Cardiac fibroblast (primary cell): Measurements from ENCODE around the gene SUCLG1.
"Not testable (repeated sequence)": the region's sequence is repeated elsewhere in the genome, so short reads cannot be mapped to it uniquely, and the experiment has no call there.

Experiments used
- DNase-seq, 2 donors: peaks; one replicate each; pipeline versions ENCODE4 v3.0.0 to v3.0.0-alpha.2; 2010; ENCODE audit warnings: low read depth in 2 of 2
- H3K4me3 ChIP-seq, 2 donors: replicated peaks in 1 of 2; 1 replicate in 1 of 2; 2 replicates in 1 of 2; pipeline ENCODE4 v1.5.1; 2011; ENCODE audit warnings: low read depth in 2 of 2, low read length in 2 of 2, mild to moderate bottlenecking in 2 of 2, moderate library complexity in 1 of 2
- TF ChIP-seq, protein P1 (sequence below): IDR thresholded peaks from one replicate; pipeline ENCODE4 v1.5.1; 2011; ENCODE audit warnings: low read depth, mild to moderate bottlenecking, low read length, inconsistent platforms

SUCLG1 gene

DNA sequence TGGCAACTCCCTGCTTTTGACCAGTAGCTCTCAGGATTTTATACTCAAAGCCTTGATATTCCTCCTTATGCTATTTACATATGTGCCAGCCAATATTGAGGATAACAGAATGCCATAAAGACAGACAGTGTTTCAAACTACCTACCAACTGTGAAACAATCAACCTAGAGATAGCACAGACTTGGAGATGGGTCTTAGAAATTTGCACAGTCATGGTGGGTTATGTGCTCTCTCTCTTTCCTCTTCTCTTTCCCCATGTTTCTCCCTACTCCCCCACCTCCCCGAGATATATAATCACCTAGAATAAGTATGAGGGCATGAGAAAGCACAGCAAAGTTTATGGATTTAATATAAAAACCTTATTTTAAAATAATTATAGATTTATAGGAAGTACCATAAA, 24.2 kb upstream of the SUCLG1 start:
- no peak overlapping the region for H3K4me3 ChIP-seq
- no peak for DNase-seq
- TF ChIP-seq, protein P1, sequence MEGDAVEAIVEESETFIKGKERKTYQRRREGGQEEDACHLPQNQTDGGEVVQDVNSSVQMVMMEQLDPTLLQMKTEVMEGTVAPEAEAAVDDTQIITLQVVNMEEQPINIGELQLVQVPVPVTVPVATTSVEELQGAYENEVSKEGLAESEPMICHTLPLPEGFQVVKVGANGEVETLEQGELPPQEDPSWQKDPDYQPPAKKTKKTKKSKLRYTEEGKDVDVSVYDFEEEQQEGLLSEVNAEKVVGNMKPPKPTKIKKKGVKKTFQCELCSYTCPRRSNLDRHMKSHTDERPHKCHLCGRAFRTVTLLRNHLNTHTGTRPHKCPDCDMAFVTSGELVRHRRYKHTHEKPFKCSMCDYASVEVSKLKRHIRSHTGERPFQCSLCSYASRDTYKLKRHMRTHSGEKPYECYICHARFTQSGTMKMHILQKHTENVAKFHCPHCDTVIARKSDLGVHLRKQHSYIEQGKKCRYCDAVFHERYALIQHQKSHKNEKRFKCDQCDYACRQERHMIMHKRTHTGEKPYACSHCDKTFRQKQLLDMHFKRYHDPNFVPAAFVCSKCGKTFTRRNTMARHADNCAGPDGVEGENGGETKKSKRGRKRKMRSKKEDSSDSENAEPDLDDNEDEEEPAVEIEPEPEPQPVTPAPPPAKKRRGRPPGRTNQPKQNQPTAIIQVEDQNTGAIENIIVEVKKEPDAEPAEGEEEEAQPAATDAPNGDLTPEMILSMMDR = no peak

DNA sequence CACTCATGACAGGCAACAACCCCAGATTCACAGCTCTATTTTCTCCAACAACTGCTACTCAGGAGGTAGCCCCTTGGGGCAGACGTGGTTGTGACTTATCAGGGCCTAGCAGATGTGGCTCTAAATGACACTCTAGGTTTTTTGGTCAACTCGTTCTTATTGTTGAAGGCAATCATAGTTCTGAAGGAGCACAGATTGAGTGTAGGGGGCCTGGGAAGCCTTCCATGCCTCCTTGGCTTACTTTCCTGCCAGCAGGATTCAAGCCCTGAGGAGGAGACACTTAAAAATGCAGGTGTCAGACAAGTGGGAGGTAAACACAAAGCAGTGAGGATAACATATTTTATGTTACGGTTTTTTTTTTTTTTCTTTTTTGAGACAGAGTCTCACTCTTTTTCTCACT, 23.5 kb upstream of the SUCLG1 start:
- TF ChIP-seq, protein P1 = no peak

DNA sequence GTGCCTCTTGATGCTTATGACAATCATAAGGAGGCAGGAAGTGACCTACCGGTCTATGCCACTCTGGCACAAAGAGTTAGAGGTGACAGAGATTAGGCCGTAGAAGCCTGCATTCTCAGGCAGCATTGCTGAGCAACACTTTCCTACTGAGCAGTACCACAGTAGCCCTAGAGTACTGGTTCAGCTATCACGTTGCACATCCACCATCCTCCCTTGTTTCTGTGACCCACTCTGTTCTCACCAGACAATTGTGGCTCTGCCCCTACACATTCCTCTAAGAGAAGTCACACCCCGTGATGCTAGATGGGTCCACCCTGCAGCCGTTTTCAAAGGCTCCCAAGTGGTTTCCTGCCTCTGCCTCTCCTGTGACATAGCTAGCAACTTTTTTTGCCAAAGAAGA, 22.6 kb upstream of the SUCLG1 start:
- peak; percentile 52 to 84 for DNase-seq
- TF ChIP-seq, protein P1 = no peak

More for the DNA sequence above, 23.5 kb upstream of the SUCLG1 start:
- H3K4me3 ChIP-seq = no peak overlapping the region
- DNase-seq = no peak

DNA sequence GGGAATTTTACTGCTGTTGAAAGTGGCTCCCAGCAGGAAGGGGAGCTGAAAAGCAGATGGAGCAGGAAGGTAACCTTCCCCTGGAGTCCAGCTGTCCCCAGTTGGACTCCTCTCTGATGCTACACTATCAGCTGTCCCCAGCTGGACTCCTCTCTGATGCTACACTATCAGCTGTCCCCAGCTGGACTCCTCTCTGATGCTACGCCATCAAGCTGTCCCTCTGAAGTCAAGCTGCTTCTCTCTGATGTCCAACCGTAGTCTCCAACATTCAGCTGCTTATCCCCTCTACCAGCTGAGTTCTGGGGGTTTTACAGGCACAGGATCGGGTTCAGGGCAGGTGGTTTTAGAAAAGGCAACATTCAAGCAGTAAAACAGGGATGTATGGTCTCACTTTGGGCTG, 19.8 kb upstream of the SUCLG1 start:
- TF ChIP-seq, protein P1 = no peak
- H3K4me3 ChIP-seq = no peak overlapping the region
- DNase-seq = no peak

More for the DNA sequence above, 22.6 kb upstream of the SUCLG1 start:
- no peak overlapping the region for H3K4me3 ChIP-seq

DNA sequence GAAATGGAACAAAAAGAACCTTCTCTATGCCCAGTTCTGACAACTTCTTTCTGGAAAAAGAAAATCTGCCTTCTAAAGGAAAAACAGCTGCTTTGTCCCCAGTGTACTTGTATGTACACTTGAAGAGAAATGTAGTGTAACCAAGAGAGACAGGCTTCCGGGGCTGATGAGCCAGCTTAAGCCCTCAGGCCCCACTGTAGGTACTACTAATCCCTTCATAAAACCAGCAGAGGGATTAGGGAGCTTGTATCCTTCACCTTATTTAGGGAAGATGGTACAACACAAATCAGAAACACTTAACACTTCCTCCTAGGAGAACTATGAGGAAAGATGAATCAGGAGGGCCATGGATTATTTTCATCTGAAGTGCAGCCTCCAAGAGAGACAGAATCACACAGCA, 18.8 kb upstream of the SUCLG1 start:
- DNase-seq = no peak
- TF ChIP-seq, protein P1 = no peak
- no peak overlapping the region for H3K4me3 ChIP-seq

DNA sequence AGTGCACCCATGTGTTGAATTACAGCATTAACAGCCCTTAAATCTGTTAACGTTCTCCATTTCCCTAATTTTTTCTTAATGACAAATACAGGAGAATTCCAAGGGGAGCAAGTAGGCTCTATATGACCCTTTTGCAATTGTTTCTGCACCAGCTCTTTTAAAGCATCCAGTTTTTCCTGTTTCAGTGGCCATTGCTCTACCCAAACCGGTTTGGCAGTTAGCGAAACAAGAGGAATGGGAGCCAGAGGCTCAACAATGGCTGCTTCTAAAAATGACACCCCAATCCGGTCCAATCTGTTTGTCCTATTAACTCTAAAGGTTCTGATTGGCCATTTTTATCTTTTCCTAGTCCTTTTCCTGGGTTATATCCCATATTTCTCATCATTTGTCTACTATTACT, 15.1 kb upstream of the SUCLG1 start:
- TF ChIP-seq, protein P1 = no peak
- DNase-seq = no peak
- no peak overlapping the region for H3K4me3 ChIP-seq

DNA sequence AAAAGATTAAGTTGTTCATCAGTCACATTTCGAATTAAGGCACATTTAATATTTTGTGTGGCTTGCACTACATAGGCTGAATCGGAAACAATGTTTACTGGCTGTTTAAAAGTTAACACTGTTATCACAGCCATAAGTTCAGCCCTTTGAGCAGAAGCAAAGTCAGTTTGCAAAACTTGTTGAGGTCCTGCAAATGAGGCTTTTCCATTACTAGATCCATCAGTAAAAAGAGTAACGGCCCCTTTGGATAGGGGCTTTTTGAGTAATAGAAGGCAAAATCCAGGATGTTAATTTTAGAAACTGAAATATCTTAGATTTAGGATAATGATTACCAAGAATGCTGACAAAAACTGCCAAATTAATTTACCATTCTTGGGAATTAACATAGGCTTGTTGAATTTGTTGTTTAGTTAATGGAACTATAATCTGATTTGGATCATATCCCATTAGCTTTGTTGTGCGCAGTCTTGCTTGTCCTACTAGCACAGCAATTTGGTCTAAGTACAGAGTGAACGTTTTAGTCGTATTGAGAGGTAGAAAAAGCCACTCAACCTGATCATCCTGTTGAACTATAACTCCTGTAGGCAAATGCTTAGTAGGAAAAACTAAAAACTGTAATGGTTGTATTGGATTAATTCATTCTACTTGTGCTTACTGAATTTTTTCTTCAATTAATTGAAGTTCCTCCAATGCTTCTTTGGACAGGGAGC, 13.9 kb upstream of the SUCLG1 start:
- no peak overlapping the region for H3K4me3 ChIP-seq
- TF ChIP-seq, protein P1 = no peak
- DNase-seq = no peak

DNA sequence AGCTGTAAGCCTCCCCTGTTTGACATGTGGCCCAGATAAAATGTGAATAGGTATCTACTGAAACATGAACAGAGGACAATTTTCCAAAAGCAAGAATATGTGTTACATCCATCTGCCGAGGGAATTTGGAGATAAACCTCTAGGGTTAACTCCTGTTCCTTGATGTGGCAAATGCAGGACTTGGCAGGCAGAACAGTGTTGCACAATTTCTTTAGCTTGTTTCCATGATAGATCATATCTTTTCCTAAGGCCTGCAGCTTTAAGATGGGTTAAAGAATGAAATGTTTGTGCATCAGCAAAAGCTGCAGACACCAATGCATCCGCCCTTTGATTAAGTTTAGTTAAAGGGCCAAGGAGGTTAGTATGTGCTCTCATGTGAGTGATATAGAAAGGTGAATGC, 13.3 kb upstream of the SUCLG1 start:
- peak; percentile 49 to 62 for DNase-seq
- H3K4me3 ChIP-seq = not testable (repeated sequence)
